Fibroblast of mammary gland (primary cell): ENCODE measurements around the gene NUP210.

Experiments
- DNase-seq: peaks from one replicate; pipeline ENCODE4 v3.0.0-alpha.2; 2010; ENCODE audit warnings: low read depth
- H3K4me3 ChIP-seq: 2 replicates; pipeline ENCODE4 v1.5.1; 2011; ENCODE audit warnings: low read depth, mild to moderate bottlenecking, low read length, moderate library complexity; ENCODE audit not compliant: control insufficient read depth
- CTCF ChIP-seq: conservative IDR thresholded peaks from 2 replicates; pipeline ENCODE4 v1.5.1; 2011; ENCODE audit warnings: low read depth, low read length, inconsistent platforms; ENCODE audit not compliant: control insufficient read depth, insufficient read depth

NUP210 gene

DNA sequence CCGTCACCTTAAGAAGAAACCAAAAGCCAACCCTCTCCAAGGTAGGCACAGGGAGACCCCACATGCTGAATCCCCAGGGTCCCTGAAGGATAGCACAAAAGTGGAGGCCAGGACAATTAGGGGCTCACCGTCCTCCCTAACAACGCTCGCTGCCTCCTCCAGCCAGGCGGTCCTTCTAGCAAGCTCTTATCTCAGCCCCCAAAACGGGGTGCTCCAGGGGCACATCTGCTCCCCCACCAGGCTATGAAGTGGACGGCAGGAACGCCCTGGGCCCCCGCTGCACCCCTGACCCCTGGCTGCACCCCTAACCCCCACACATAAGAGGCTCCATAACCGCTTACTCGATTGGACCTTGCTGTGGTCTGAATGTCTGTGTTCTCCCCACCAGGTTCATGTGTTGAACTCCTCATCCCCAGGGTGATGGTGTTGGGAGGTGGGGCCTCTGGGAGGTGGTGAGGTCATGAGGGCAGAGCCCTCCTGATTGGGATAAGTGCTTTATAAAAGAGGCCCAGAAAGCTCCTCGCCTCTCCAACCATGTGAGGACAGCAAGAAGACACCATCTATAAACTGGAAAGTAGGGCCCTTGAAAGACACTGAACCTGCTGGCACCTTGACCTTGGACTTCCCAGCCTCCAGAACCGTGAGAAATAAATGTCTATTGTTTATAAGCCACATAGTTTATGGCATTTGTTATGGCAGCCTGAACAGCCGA, 153.3 kb downstream of the NUP210 start:
- no peak for DNase-seq
- no peak overlapping the region for H3K4me3 ChIP-seq
- TF ChIP-seq CTCF: no peak
